AG10803 (cell line): ENCODE results near the gene PTPRM.

Experiments used
- DNase-seq: peaks from one replicate; pipeline ENCODE4 v3.0.0; 2010; ENCODE audit warnings: low read depth
- H3K4me3 ChIP-seq: 2 replicates; pipeline ENCODE4 v1.5.1; 2011; ENCODE audit warnings: mild to moderate bottlenecking, low read length, control low read depth
- TF ChIP-seq, protein P1 (sequence below): conservative IDR thresholded peaks from 2 replicates; pipeline ENCODE4 v1.5.1; 2011; ENCODE audit warnings: mild to moderate bottlenecking, low read length, control low read depth, inconsistent platforms

The PTPRM gene

DNA sequence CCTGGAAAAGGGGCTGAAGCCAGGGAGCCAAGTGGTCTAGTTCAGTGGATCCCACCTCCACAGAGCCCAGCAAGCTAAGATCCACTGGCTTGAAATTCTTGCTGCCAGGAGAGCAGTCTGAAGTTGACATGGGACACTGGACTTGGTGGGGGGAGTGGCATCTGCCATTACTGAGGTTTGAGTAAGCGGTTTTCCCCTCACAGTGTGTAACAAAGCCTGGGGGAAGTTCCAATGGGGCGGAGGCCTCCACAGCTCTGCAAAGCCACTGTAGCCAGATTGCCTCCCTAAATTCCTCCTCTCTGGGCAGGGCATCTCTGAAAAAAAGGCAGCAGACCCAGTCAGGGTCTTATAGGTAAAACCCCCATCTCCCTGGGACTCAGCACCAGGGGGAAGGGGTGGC, 144.4 kb downstream of the PTPRM start:
- DNase-seq: no peak
- TF ChIP-seq, protein P1, sequence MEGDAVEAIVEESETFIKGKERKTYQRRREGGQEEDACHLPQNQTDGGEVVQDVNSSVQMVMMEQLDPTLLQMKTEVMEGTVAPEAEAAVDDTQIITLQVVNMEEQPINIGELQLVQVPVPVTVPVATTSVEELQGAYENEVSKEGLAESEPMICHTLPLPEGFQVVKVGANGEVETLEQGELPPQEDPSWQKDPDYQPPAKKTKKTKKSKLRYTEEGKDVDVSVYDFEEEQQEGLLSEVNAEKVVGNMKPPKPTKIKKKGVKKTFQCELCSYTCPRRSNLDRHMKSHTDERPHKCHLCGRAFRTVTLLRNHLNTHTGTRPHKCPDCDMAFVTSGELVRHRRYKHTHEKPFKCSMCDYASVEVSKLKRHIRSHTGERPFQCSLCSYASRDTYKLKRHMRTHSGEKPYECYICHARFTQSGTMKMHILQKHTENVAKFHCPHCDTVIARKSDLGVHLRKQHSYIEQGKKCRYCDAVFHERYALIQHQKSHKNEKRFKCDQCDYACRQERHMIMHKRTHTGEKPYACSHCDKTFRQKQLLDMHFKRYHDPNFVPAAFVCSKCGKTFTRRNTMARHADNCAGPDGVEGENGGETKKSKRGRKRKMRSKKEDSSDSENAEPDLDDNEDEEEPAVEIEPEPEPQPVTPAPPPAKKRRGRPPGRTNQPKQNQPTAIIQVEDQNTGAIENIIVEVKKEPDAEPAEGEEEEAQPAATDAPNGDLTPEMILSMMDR: no peak
- no peak overlapping the region for H3K4me3 ChIP-seq

DNA sequence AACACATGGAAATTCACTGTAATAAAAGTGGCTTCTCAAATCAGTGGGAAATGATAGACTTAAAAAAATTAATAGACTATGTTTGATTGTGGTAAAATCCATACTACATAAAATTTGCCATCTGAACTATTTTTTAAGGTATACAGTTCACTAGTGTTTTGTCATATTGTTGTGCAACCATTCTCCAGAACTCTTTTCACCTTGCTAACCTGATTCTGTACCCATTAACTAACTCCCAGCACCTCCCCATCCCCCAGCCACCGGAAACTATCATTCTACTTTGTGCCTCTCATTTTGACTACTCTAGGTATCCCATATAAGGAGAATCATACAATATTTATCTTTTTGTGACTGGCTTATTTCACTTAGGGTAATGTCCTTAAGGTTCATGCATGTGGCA, 153.3 kb downstream of the PTPRM start:
- TF ChIP-seq, protein P1: no peak
- no peak for DNase-seq
- H3K4me3 ChIP-seq: no peak overlapping the region

DNA sequence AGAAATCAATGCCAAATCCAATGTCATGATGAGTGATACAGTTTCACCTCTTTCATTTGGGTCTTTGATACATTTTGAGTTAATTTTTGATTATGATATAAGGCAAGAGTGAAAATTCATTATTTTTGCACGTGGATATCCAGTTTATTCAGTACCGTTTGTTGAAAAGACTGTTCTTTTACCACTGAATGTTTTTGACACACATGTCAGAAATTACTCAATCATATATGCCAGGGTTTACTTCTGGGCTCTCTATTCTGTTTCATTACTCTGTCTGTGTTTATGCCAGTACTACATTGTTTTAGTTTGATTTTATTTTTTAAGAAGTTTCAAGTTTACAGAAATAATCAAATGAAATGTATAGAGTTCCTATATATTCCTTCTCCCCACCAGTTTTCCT, 154.4 kb downstream of the PTPRM start:
- no peak for DNase-seq
- no peak overlapping the region for H3K4me3 ChIP-seq
- TF ChIP-seq, protein P1: no peak

DNA sequence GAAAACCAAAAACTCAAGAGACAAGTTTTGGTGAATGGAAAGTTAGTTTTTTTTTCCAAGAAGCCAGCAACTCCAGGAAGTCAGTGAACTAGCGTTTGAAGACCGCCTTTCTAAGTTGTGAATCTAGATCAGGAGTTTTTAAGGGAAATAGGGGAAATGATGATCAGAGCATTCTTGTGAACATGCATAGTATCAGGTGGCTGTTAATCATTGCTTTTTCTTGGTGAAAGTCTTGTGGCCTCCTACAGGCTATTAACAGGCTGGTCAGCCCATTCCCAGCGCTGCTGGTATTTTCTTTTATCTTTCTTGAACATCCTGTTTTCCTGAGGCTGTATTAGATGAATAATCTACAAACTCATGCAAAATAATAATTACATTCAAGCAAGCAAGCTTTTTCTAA, 155.8 kb downstream of the PTPRM start:
- H3K4me3 ChIP-seq: no peak overlapping the region
- TF ChIP-seq, protein P1: no peak
- no peak for DNase-seq

DNA sequence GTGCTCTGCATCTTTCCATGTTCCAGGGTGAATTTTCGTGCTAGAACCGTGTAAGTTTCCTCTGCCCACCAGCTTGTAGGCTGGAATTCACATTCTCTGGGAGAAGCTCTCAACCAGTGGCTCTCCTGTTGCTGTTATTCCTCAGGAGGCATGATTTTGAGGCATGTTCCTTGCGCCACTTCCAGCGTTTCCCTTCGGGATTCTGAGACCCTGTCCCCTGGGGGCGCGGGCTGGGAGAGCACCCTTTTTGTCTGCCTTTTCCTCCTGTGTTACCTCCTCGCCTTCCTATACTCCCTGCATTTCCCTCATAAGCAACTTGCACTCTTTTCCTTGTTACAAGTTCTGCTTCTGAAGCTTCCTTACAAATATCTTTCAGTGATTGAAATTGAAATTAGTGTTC, 156.4 kb downstream of the PTPRM start:
- DNase-seq: no peak
- no peak overlapping the region for H3K4me3 ChIP-seq
- TF ChIP-seq, protein P1: no peak

DNA sequence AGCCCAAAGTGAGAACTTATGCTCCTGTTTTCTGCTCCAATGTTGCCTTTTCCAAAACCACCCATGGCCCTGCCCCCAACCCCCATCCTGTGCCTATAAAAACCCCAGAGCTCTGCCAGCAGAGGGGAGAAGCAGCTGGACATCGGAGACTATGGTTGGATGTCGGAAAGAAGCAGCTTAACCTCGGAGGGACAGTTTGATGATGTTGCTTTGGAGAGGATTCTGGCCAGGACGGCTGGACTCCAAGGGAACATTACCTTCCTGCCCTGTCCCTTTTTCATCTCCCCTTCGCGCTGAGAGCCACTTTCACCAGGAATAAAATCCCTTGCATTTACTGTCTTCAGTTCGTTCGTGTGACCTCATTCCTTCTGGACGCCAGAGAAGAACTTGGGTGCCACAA, 158.4 kb downstream of the PTPRM start:
- H3K4me3 ChIP-seq: no peak overlapping the region
- TF ChIP-seq, protein P1: no peak
- no peak for DNase-seq

DNA sequence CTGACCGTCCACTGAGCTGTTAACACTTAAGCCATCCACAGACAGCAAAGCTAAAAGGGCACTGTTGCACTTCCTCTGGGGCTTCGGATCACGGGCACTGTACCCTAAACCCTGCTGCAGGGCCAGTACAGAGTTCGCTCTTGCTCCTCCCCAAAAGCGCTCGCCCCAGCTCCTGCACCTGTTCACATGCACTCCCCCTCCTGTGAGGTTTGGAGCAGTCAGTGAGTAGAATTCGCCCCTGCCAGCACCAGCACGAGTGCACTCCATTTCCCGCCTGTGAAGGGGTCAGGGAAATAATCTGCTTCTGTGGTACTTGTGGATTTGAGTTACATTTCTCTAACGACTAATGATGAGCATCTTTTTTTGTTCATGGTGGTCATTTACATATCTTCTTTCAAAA, 158.8 kb downstream of the PTPRM start:
- H3K4me3 ChIP-seq: no peak overlapping the region
- TF ChIP-seq, protein P1: no peak
- no peak for DNase-seq
